HG03432 (cell line): Measurements from ENCODE around the gene SEMA3B.
"Not testable (repeated sequence)": the region's sequence is repeated elsewhere in the genome, so short reads cannot be mapped to it uniquely, and the experiment has no call there.

Experiments used
- ATAC-seq: cut with Tn5 transposase; IDR thresholded peaks from one replicate; pipeline ENCODE4 v1.9.1; 2021; ENCODE audit warnings: mild to moderate bottlenecking, moderate library complexity; ENCODE audit not compliant: unreplicated experiment

Gene SEMA3B

GRCh38 chr3:50268703-50269451, at the start of gene SEMA3B:
SEMA3B (plus strand) TSS chr3:50269147; CDS start chr3:50269241, 94 bp downstream.
- no peak for ATAC-seq

- ATAC-seq = no peak
These were observed 49.7 kb upstream of the SEMA3B start for GRCh38 chr3:50219285-50219684.

GRCh38 chr3:50220109-50220508, 48.8 kb upstream of the SEMA3B start:
- ATAC-seq = no peak

- ATAC-seq = no peak
These were observed 47.9 kb upstream of the SEMA3B start for GRCh38 chr3:50221051-50221410.

- no peak for ATAC-seq
These were observed 47.4 kb upstream of the SEMA3B start for GRCh38 chr3:50221411-50222168.

- ATAC-seq = no peak
These were observed 46.8 kb upstream of the SEMA3B start for GRCh38 chr3:50222169-50222528.

GRCh38 chr3:50224639-50225038, 44.3 kb upstream of the SEMA3B start:
- ATAC-seq = no peak

GRCh38 chr3:50226888-50227389, 42.0 kb upstream of the SEMA3B start:
- ATAC-seq = peak; percentile 17

- peak; percentile 83 for ATAC-seq
These were observed 41.4 kb upstream of the SEMA3B start for GRCh38 chr3:50227390-50228183.

- not testable (repeated sequence) for ATAC-seq
These were observed 40.7 kb upstream of the SEMA3B start for GRCh38 chr3:50228184-50228763.

GRCh38 chr3:50229490-50229889, 39.5 kb upstream of the SEMA3B start:
- ATAC-seq = no peak

GRCh38 chr3:50230104-50230793, 38.7 kb upstream of the SEMA3B start:
- ATAC-seq = no peak

GRCh38 chr3:50230794-50231125, 38.2 kb upstream of the SEMA3B start:
- no peak for ATAC-seq

- ATAC-seq = no peak
These were observed 37.4 kb upstream of the SEMA3B start for GRCh38 chr3:50231581-50231980.

GRCh38 chr3:50232303-50232702, 36.6 kb upstream of the SEMA3B start:
- no peak for ATAC-seq

- no peak for ATAC-seq
These were observed 35.8 kb upstream of the SEMA3B start for GRCh38 chr3:50233176-50233575.

GRCh38 chr3:50235716-50236483, 33.0 kb upstream of the SEMA3B start, which contains the start of gene GNAI2:
GNAI2 (plus strand) TSS chr3:50236204; CDS start chr3:50236336, 132 bp downstream.
- peak; percentile 92 for ATAC-seq

GRCh38 chr3:50236484-50237132, 32.3 kb upstream of the SEMA3B start:
- ATAC-seq = no peak

- ATAC-seq = no peak
These were observed 31.8 kb upstream of the SEMA3B start for GRCh38 chr3:50237133-50237651.
